Trophoblast cell (in vitro differentiated cells and primary cell): ENCODE data around the gene PLVAP.

Experiments
- DNase-seq, 2 donors: peaks; one replicate each; pipeline ENCODE4 v3.0.0-alpha.2; 2016
- H2AFZ ChIP-seq: 2 replicates; pipeline ENCODE4 v1.6.1; 2013; ENCODE audit warnings: low read length, moderate library complexity, mild to moderate bottlenecking; ENCODE audit not compliant: insufficient read depth, poor library complexity
- H2AK5ac ChIP-seq: 2 replicates; pipeline ENCODE4 v1.6.1; 2013; ENCODE audit warnings: mild to moderate bottlenecking, low read length
- H2BK120ac ChIP-seq: 2 replicates; pipeline ENCODE4 v1.6.1; 2013; ENCODE audit warnings: low read length, mild to moderate bottlenecking, moderate library complexity; ENCODE audit not compliant: insufficient read depth, poor library complexity
- H2BK12ac ChIP-seq: 2 replicates; pipeline ENCODE4 v1.6.1; 2013; ENCODE audit warnings: mild to moderate bottlenecking, low read length, moderate library complexity
- H2BK5ac ChIP-seq: 2 replicates; pipeline ENCODE4 v1.6.1; 2013; ENCODE audit warnings: low read length, low read depth, moderate library complexity, mild to moderate bottlenecking; ENCODE audit not compliant: poor library complexity
- H3K14ac ChIP-seq: 2 replicates; pipeline ENCODE4 v1.6.1; 2013; ENCODE audit warnings: mild to moderate bottlenecking, low read length
- H3K18ac ChIP-seq: 2 replicates; pipeline ENCODE4 v1.6.1; 2013; ENCODE audit warnings: mild to moderate bottlenecking, low read length
- H3K23ac ChIP-seq: 2 replicates; pipeline ENCODE4 v1.6.1; 2013; ENCODE audit warnings: low read length
- H3K27ac ChIP-seq: 2 replicates; pipeline ENCODE4 v1.5.1; 2013; ENCODE audit warnings: low read depth, mild to moderate bottlenecking, inconsistent platforms, low read length, moderate library complexity
- H3K27me3 ChIP-seq: 2 replicates; pipeline ENCODE4 v1.6.1; 2013; ENCODE audit warnings: inconsistent platforms, mild to moderate bottlenecking, low read length, moderate library complexity; ENCODE audit not compliant: insufficient read depth
- H3K36me3 ChIP-seq, 2 experiments: 1 replicate in 1 of 2; 2 replicates in 1 of 2; pipeline ENCODE4 v1.6.1; 2013; ENCODE audit warnings: low read length in 2 of 2, mild to moderate bottlenecking in 2 of 2, moderate library complexity in 1 of 2; ENCODE audit not compliant: insufficient read depth in 2 of 2, control insufficient read depth in 1 of 2
- H3K4ac ChIP-seq: 2 replicates; pipeline ENCODE4 v1.6.1; 2013; ENCODE audit warnings: low read depth, mild to moderate bottlenecking, low read length, moderate library complexity
- H3K4me1 ChIP-seq, 2 experiments: 1 replicate in 1 of 2; 2 replicates in 1 of 2; pipeline ENCODE4 v1.6.1; 2013; ENCODE audit warnings: low read length in 2 of 2, mild to moderate bottlenecking in 2 of 2, moderate library complexity in 1 of 2; ENCODE audit not compliant: insufficient read depth in 2 of 2, control insufficient read depth in 1 of 2
- H3K4me2 ChIP-seq: 2 replicates; pipeline ENCODE4 v1.6.1; 2013; ENCODE audit warnings: inconsistent platforms, mild to moderate bottlenecking, low read length, moderate library complexity
- H3K4me3 ChIP-seq: 2 replicates; pipeline ENCODE4 v1.5.1; 2013; ENCODE audit warnings: mild to moderate bottlenecking, low read depth, low read length, inconsistent platforms
- H3K79me1 ChIP-seq: one replicate; pipeline ENCODE4 v1.6.1; 2013; ENCODE audit warnings: low read length
- H3K79me2 ChIP-seq: 2 replicates; pipeline ENCODE4 v1.6.1; 2013; ENCODE audit warnings: low read length, mild to moderate bottlenecking; ENCODE audit not compliant: control insufficient read depth, insufficient read depth, poor library complexity
- H3K9ac ChIP-seq: 2 replicates; pipeline ENCODE4 v1.6.1; 2013; ENCODE audit warnings: mild to moderate bottlenecking, low read length
- H3K9me3 ChIP-seq: 2 replicates; pipeline ENCODE4 v1.6.1; 2013; ENCODE audit warnings: low read depth, mild to moderate bottlenecking, control low read depth, inconsistent platforms, low read length; ENCODE audit not compliant: insufficient read depth
- H4K12ac ChIP-seq: 2 replicates; pipeline ENCODE4 v1.6.1; 2013; ENCODE audit warnings: low read depth, mild to moderate bottlenecking, low read length, moderate library complexity
- H4K8ac ChIP-seq: 2 replicates; pipeline ENCODE4 v1.6.1; 2013; ENCODE audit warnings: low read depth, mild to moderate bottlenecking, low read length, moderate library complexity
- H4K91ac ChIP-seq: one replicate; pipeline ENCODE4 v1.6.1; 2013; ENCODE audit warnings: low read depth, mild to moderate bottlenecking, low read length, moderate library complexity
- WGBS: extraction: QIAGEN DNeasy Blood & Tissue Kit; methylation state at CpG from one replicate; pipeline ENCODE4 v1.1.7; 2013; ENCODE audit warnings: missing lambda C conversion rate; ENCODE audit not compliant: insufficient read length, insufficient coverage; ENCODE audit errors: extremely low coverage; 5-methylcytosine and 5-hydroxymethylcytosine counted together

PLVAP gene

GRCh38 chr19:17309965-17310461 is 67.1 kb downstream of the PLVAP start:
- Histone ChIP-seq H2AFZ (peak overlapping the region; percentile 6), H3K23ac (no peak overlapping the region), H3K27me3 (no peaks in the 10 kb centered on the region), H3K36me3 (peaks cover 18 to 25% of the 10 kb centered on the region in 2 experiments), H4K8ac (peak overlapping the region; percentile 91), H3K18ac (peak overlapping the region; percentile 91), H4K12ac (peak overlapping the region; percentile 72), H3K14ac (peak overlapping the region; percentile 85), H3K9me3 (peaks cover 4% of the 10 kb centered on the region), H3K27ac (peak overlapping the region; percentile 86), H3K4me3 (peak overlapping the region; percentile 96), H2BK5ac (peak overlapping the region; percentile 65), H3K4me1 (peaks cover 33 to 39% of the 10 kb centered on the region in 2 experiments), H2BK12ac (peak overlapping the region; percentile 19), H2BK120ac (peak overlapping the region; percentile 67), H3K4ac (peak overlapping the region; percentile 76), H3K4me2 (peak overlapping the region; percentile 75), H4K91ac (peak overlapping the region; percentile 87), H3K79me1 (peaks cover 24% of the 10 kb centered on the region), H3K9ac (peak overlapping the region; percentile 90), H3K79me2 (peaks cover 21% of the 10 kb centered on the region), H2AK5ac (peak overlapping the region; percentile 31)
- peak; percentile 73 to 77 for DNase-seq
- WGBS: no CpG with 5 or more reads among the region's 23 CpGs

GRCh38 chr19:17309198-17309964 is 67.8 kb downstream of the PLVAP start, which contains the start of gene DDA1:
Gene DDA1 (plus strand): TSS chr19:17309563. CDS start chr19:17309655, 92 bp downstream.
- DNase-seq: peak; percentile 100
- H2AFZ ChIP-seq: peak within 1 kb of the TSS; percentile 83
- peak within 1 kb of the TSS; percentile 86 for H3K27ac ChIP-seq
- peaks cover 33 to 45% of the 10 kb centered on the region in 2 experiments for H3K4me1 ChIP-seq
- H2BK12ac ChIP-seq: peak within 1 kb of the TSS; percentile 27
- no CpG with 5 or more reads among the region's 46 CpGs for WGBS
- peak within 1 kb of the TSS; percentile 90 for H3K9ac ChIP-seq
- peak within 1 kb of the TSS; percentile 85 for H3K14ac ChIP-seq
- H3K9me3 ChIP-seq: peaks cover 4% of the 10 kb centered on the region
- peak within 1 kb of the TSS; percentile 96 for H3K4me3 ChIP-seq
- peak within 1 kb of the TSS; percentile 91 for H3K18ac ChIP-seq
- H4K91ac ChIP-seq: peak within 1 kb of the TSS; percentile 87
- peak within 1 kb of the TSS; percentile 76 for H3K4ac ChIP-seq
- H4K8ac ChIP-seq: peak within 1 kb of the TSS; percentile 91
- H3K4me2 ChIP-seq: peak within 1 kb of the TSS; percentile 75
- peaks cover 13 to 20% of the 10 kb centered on the region in 2 experiments for H3K36me3 ChIP-seq
- peak within 1 kb of the TSS; percentile 67 for H2BK120ac ChIP-seq
- peak within 1 kb of the TSS; percentile 72 for H4K12ac ChIP-seq
- peaks cover 24% of the 10 kb centered on the region for H3K79me1 ChIP-seq
- no peak within 1 kb of the TSS for H3K23ac ChIP-seq
- H3K27me3 ChIP-seq: no peaks in the 10 kb centered on the region
- H2AK5ac ChIP-seq: peak within 1 kb of the TSS; percentile 31
- H2BK5ac ChIP-seq: peak within 1 kb of the TSS; percentile 65
- H3K79me2 ChIP-seq: peaks cover 21% of the 10 kb centered on the region

DNA sequence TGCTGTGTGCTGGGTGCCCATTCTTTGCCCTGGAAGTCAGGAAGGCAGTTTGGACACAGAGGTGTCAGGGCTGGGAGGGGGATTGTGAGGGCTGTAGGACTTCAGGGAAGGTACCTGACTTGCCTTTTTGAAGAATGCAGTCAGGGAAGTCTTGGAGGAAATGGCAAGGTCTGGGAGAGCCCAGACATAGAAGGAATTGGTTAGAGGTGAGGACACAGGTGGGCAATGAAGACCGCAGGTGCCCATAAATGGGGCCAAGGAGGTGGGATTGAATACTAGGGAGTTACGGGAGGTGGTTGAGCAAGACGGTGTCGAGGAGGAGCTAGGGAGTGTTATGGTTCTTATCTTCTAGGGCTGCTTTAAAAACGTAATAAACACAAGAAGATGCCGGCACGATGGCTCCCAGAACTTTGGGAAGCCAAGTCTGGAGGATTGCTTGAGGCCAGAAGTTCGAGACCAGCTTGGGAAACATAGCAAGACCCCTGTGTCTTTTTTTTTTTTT is 69.2 kb downstream of the PLVAP start:
- H3K27ac ChIP-seq: peak overlapping the region; percentile 18
- H4K8ac ChIP-seq: no peak overlapping the region
- no peak overlapping the region for H2BK120ac ChIP-seq
- H4K12ac ChIP-seq: no peak overlapping the region
- no peak overlapping the region for H3K14ac ChIP-seq
- H3K4ac ChIP-seq: no peak overlapping the region
- H3K79me2 ChIP-seq: peaks cover 21% of the 10 kb centered on the region
- H2BK5ac ChIP-seq: no peak overlapping the region
- no peak overlapping the region for H3K4me2 ChIP-seq
- H3K9ac ChIP-seq: no peak overlapping the region
- H3K18ac ChIP-seq: no peak overlapping the region
- H3K4me3 ChIP-seq: no peak overlapping the region
- H3K23ac ChIP-seq: no peak overlapping the region
- H3K4me1 ChIP-seq: peaks cover 37 to 50% of the 10 kb centered on the region in 2 experiments
- no peak overlapping the region for H2AFZ ChIP-seq
- DNase-seq: peak in 1 of 2 donors; percentile 44
- peaks cover 31% of the 10 kb centered on the region for H3K79me1 ChIP-seq
- H2AK5ac ChIP-seq: no peak overlapping the region
- H3K36me3 ChIP-seq: peaks cover 1 to 6% of the 10 kb centered on the region in 2 experiments
- H2BK12ac ChIP-seq: no peak overlapping the region
- no peak overlapping the region for H4K91ac ChIP-seq
- WGBS: no CpG with 5 or more reads among the region's 8 CpGs
- H3K9me3 ChIP-seq: peaks cover 2% of the 10 kb centered on the region
- no peaks in the 10 kb centered on the region for H3K27me3 ChIP-seq

GRCh38 chr19:17306285-17306714 is 70.8 kb downstream of the PLVAP start:
- peak overlapping the region; percentile 80 for H4K8ac ChIP-seq
- no CpG with 5 or more reads among the region's 28 CpGs for WGBS

More at GRCh38 chr19:17306285-17306714, 70.8 kb downstream of the PLVAP start:
- H3K9me3 ChIP-seq: no peaks in the 10 kb centered on the region
- H3K79me2 ChIP-seq: peaks cover 23% of the 10 kb centered on the region
- H3K4me1 ChIP-seq: peaks cover 32 to 44% of the 10 kb centered on the region in 2 experiments
- H4K91ac ChIP-seq: peak overlapping the region; percentile 83
- DNase-seq: no peak
- H2AK5ac ChIP-seq: peak overlapping the region; percentile 76
- H3K14ac ChIP-seq: peak overlapping the region; percentile 69
- peak overlapping the region; percentile 79 for H4K12ac ChIP-seq
- peak overlapping the region; percentile 77 for H2BK5ac ChIP-seq
- H3K23ac ChIP-seq: no peak overlapping the region
- H3K4me2 ChIP-seq: peak overlapping the region; percentile 81
- peak overlapping the region; percentile 42 for H3K4ac ChIP-seq
- H2BK120ac ChIP-seq: peak overlapping the region; percentile 69
- H3K79me1 ChIP-seq: peaks cover 34% of the 10 kb centered on the region
- peak overlapping the region; percentile 83 for H3K4me3 ChIP-seq
- H3K27me3 ChIP-seq: no peaks in the 10 kb centered on the region
- H2BK12ac ChIP-seq: peak overlapping the region; percentile 37
- peak overlapping the region; percentile 75 for H3K9ac ChIP-seq
- peak overlapping the region; percentile 61 for H2AFZ ChIP-seq
- H3K27ac ChIP-seq: peak overlapping the region; percentile 76
- peak overlapping the region; percentile 58 for H3K18ac ChIP-seq
- peaks cover 2 to 5% of the 10 kb centered on the region in 2 experiments for H3K36me3 ChIP-seq
